ENCODE results near the gene OTOA. TPM values are rescaled to one million over a fixed set of nuclear protein-coding genes. Genes with fewer than 3 reads are reported as not detected.

OTOA gene
- total RNA-seq, 1 experiment from 2014 or later = 0.11 TPM

GRCh38 chr16:21652453-21652852, 11.3 kb upstream of the OTOA start, which contains the start of gene IGSF6:
TSS of gene IGSF6 (minus strand) at chr16:21652608. CDS start at chr16:21652598, 10 bp downstream.
- H4K91ac ChIP-seq (ENCODE audit: insufficient read length, low read depth, low read length) = no peak within 1 kb of the TSS
- H3K23ac ChIP-seq (ENCODE audit: insufficient read length, low read depth, low read length) = no peak within 1 kb of the TSS
- no peak within 1 kb of the TSS for H3K4ac ChIP-seq (ENCODE audit: low read depth, low read length)
- H2AFZ ChIP-seq (ENCODE audit: low read length) = no peak within 1 kb of the TSS
- no CpG with 5 or more reads among the region's 6 CpGs for WGBS (ENCODE audit: extremely low coverage, insufficient read length, low lambda C conversion rate)
- no peak within 1 kb of the TSS for H2BK120ac ChIP-seq (ENCODE audit: low read depth, low read length, poor library complexity, severe bottlenecking)
- no peak within 1 kb of the TSS for H4K8ac ChIP-seq (replicated peaks; ENCODE audit: insufficient read length, low read depth, low read length)
- no peak for TF ChIP-seq CTCF (conservative IDR thresholded peaks at IDR 0.05)
- H3K4me3 Mint-ChIP-seq = no peak within 1 kb of the TSS
- H2BK12ac ChIP-seq (ENCODE audit: insufficient read length, low read depth, low read length) = no peak within 1 kb of the TSS
- no peaks in the 10 kb centered on the region for H3K9me3 ChIP-seq (ENCODE audit: control insufficient read depth, low read depth, low read length)
- no peak within 1 kb of the TSS for H3K4me2 ChIP-seq (ENCODE audit: insufficient read depth, insufficient read length, low read length)
- H2BK5ac ChIP-seq (ENCODE audit: insufficient read length, low read length) = no peak within 1 kb of the TSS
- H3K27me3 ChIP-seq (ENCODE audit: insufficient read depth, low read length) = no peaks in the 10 kb centered on the region
- H3K9me3 Mint-ChIP-seq = no peaks in the 10 kb centered on the region
- H3K4me1 ChIP-seq (ENCODE audit: insufficient read depth, low read length) = no peaks in the 10 kb centered on the region
- no peaks in the 10 kb centered on the region; the same call in 1 of the 2 replicates for H3K27me3 Mint-ChIP-seq (ENCODE audit: low read depth)
- H3K79me2 ChIP-seq (ENCODE audit: insufficient read depth, low read length) = 0 out of 2 replicates have a peak, but pooled peaks cover 1% of the 10 kb centered on the region
- H3K27ac Mint-ChIP-seq = peak within 1 kb of the TSS; percentile 19 to 78 (median 31); a peak in 3 of 7 replicates
- no peak within 1 kb of the TSS for H3K56ac ChIP-seq (ENCODE audit: insufficient read length, low read depth, low read length)
- H3K14ac ChIP-seq (ENCODE audit: insufficient read depth, low read length) = no peak within 1 kb of the TSS
- H3K23me2 ChIP-seq (ENCODE audit: insufficient read length, low read depth, low read length, poor library complexity, severe bottlenecking) = no peaks in the 10 kb centered on the region
- peaks cover 2 to 5% of the 10 kb centered on the region in 2 experiments; a peak in 1 of 4 replicates for H3K4me1 Mint-ChIP-seq
- peaks cover 0 to 7% (median 4%) of the 10 kb centered on the region in 3 experiments; a peak in 2 of 7 replicates for H3K36me3 Mint-ChIP-seq (ENCODE audit: insufficient read depth in 1 of 3, low read depth in 3 of 3)
- no peak within 1 kb of the TSS for H3K18ac ChIP-seq (ENCODE audit: insufficient read length, low read depth, low read length)
- DNase-seq = no peak
- H2BK15ac ChIP-seq (ENCODE audit: low read depth, low read length) = no peak within 1 kb of the TSS
- H3K9ac ChIP-seq (ENCODE audit: extremely low read depth, insufficient read length, low read length) = no peak within 1 kb of the TSS
- H2AK5ac ChIP-seq (ENCODE audit: insufficient read length, low read length) = no peak within 1 kb of the TSS
- H2BK20ac ChIP-seq (ENCODE audit: low read depth, low read length, poor library complexity, severe bottlenecking) = no peak within 1 kb of the TSS
- no peaks in the 10 kb centered on the region for H3K79me1 ChIP-seq (ENCODE audit: insufficient read depth, low read depth, low read length, poor library complexity, severe bottlenecking)
- no peak within 1 kb of the TSS for H3K27ac ChIP-seq (ENCODE audit: insufficient read length, low read depth, low read length)
- H4K20me1 ChIP-seq (ENCODE audit: control insufficient read depth, insufficient read depth, insufficient read length) = no peaks in the 10 kb centered on the region
- no peak within 1 kb of the TSS for H3T11ph ChIP-seq (ENCODE audit: low read length)
- H4K5ac ChIP-seq (ENCODE audit: insufficient read length, low read depth, low read length) = no peak within 1 kb of the TSS

Measured in H9 (cell line).